Activated T-cell treated with anti-CD3 and anti-CD28 coated beads, Interleukin-2, amount 50 U/mL, for 1 hour (primary cell): Measurements from ENCODE around the gene RNF10.
"Not testable (repeated sequence)": the region's sequence is repeated elsewhere in the genome, so short reads cannot be mapped to it uniquely, and the experiment has no call there.

Source experiments
- DNase-seq: peaks from one replicate; pipeline ENCODE4 v3.0.0-alpha.2; 2020

RNF10 gene

GRCh38 chr12:120581998-120582397 lies 47.8 kb downstream of the RNF10 start:
- DNase-seq = no peak

- DNase-seq = peak; percentile 82
Measured at GRCh38 chr12:120583478-120584030, 49.4 kb downstream of the RNF10 start.

GRCh38 chr12:120584343-120585149 lies 50.4 kb downstream of the RNF10 start:
- DNase-seq = peak; percentile 71

- DNase-seq = no peak
Measured at GRCh38 chr12:120586206-120586605, 52.0 kb downstream of the RNF10 start.

GRCh38 chr12:120586860-120587259 lies 52.7 kb downstream of the RNF10 start:
- no peak for DNase-seq

- no peak for DNase-seq
Measured at GRCh38 chr12:120588371-120588770, 54.2 kb downstream of the RNF10 start.

GRCh38 chr12:120588948-120589930 lies 55.1 kb downstream of the RNF10 start:
- no peak for DNase-seq

GRCh38 chr12:120590741-120591407 lies 56.7 kb downstream of the RNF10 start:
- no peak for DNase-seq

- no peak for DNase-seq
Measured at GRCh38 chr12:120592121-120593049, 58.2 kb downstream of the RNF10 start.

- DNase-seq = no peak
Measured at GRCh38 chr12:120596901-120597300, 62.7 kb downstream of the RNF10 start.

- DNase-seq = no peak
Measured at GRCh38 chr12:120597861-120598260, 63.7 kb downstream of the RNF10 start.

- no peak for DNase-seq
Measured at GRCh38 chr12:120598674-120599463, 64.7 kb downstream of the RNF10 start.

GRCh38 chr12:120599672-120600552 lies 65.8 kb downstream of the RNF10 start:
- DNase-seq = no peak

- not testable (repeated sequence) for DNase-seq
Measured at GRCh38 chr12:120602416-120602815, 68.3 kb downstream of the RNF10 start.

- no peak for DNase-seq
Measured at GRCh38 chr12:120610560-120610959, 76.4 kb downstream of the RNF10 start.

GRCh38 chr12:120611534-120611933 lies 77.4 kb downstream of the RNF10 start:
- not testable (repeated sequence) for DNase-seq

- DNase-seq = no peak
Measured at GRCh38 chr12:120614848-120615247, 80.7 kb downstream of the RNF10 start.

GRCh38 chr12:120617193-120617592 lies 83.0 kb downstream of the RNF10 start:
- not testable (repeated sequence) for DNase-seq

- DNase-seq = not testable (repeated sequence)
Measured at GRCh38 chr12:120617767-120618166, 83.6 kb downstream of the RNF10 start.
